Diencephalon (tissue), 1 donor: Measurements from ENCODE around the gene TREH. TPM values are rescaled to one million over a fixed set of nuclear protein-coding genes. Genes with fewer than 3 reads are reported as not detected.

Source experiments
- small RNA-seq: library from RNA; depleted of rRNA; stranded (forward); fragments of <200 nt; gene quantifications from one replicate; pipeline ENCODE3, GENCODE V24; 2014
- total RNA-seq: library from RNA; depleted of rRNA; stranded (reverse); fragments of >200 nt; gene quantifications from one replicate; pipeline ENCODE4 v1.2.3, GENCODE V29; 2014

Gene TREH, protein sequence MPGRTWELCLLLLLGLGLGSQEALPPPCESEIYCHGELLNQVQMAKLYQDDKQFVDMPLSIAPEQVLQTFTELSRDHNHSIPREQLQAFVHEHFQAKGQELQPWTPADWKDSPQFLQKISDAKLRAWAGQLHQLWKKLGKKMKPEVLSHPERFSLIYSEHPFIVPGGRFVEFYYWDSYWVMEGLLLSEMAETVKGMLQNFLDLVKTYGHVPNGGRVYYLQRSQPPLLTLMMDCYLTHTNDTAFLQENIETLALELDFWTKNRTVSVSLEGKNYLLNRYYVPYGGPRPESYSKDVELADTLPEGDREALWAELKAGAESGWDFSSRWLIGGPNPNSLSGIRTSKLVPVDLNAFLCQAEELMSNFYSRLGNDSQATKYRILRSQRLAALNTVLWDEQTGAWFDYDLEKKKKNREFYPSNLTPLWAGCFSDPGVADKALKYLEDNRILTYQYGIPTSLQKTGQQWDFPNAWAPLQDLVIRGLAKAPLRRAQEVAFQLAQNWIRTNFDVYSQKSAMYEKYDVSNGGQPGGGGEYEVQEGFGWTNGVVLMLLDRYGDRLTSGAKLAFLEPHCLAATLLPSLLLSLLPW
- not detected for total RNA-seq

GRCh38 chr11:118679483-118679882 lies at the start of gene TREH:
TSS of gene TREH (minus strand) at chr11:118679650. CDS start at chr11:118679627, 23 bp downstream.

GRCh38 chr11:118607401-118608359 lies 71.8 kb downstream of the TREH start, which contains the start of gene PHLDB1:
TSS of gene PHLDB1 (plus strand) at chr11:118607615. CDS start at chr11:118613837, 6,222 bp downstream.

Small RNA genes lying within 50 kb of the gene (small RNA-seq; reads per million reads assigned to genes)
- gene RNU6-376P = not detected

Other genes starting within 250 kb of the TREH start
- gene KMT2A, start 243.2 kb downstream of the TREH start, total RNA-seq = 59.5 TPM
- 0.92 TPM for gene TTC36, start 152.2 kb downstream of the TREH start, total RNA-seq
- 40.1 TPM for gene TMEM25, start 148.5 kb downstream of the TREH start, total RNA-seq
- gene IFT46, start 113.7 kb downstream of the TREH start, total RNA-seq = 56.3 TPM
- 91.6 TPM for gene ARCN1, start 107.2 kb downstream of the TREH start, total RNA-seq
- gene PHLDB1, start 72.0 kb downstream of the TREH start, total RNA-seq = 73.8 TPM
- gene DDX6, start 111.5 kb upstream of the TREH start, total RNA-seq = 291 TPM
- not detected for gene CXCR5, start 204.2 kb upstream of the TREH start, total RNA-seq
- 6.5 TPM for gene BCL9L, start 246.3 kb upstream of the TREH start, total RNA-seq